ENCODE measurements around the gene COL18A1.
"Not testable (repeated sequence)": the region's sequence is repeated elsewhere in the genome, so short reads cannot be mapped to it uniquely, and the experiment has no call there.

COL18A1 gene

GRCh38 chr21:45433301-45433700, 28.3 kb downstream of the COL18A1 start:
- no peak for TF ChIP-seq CTCF (IDR thresholded peaks at IDR 0.05; ENCODE audit: borderline replicate concordance, control extremely low read depth, extremely low read depth, insufficient read depth, missing control alignments)
- in situ Hi-C loops (cut with MboI; ENCODE audit: low sequenced_read_pairs, unreplicated experiment): loop anchor here (25.0 kb wide), 1 partner anchor 296 kb away; no protein-coding TSS in a partner anchor
- DNase-seq (ENCODE audit: low spot score): no peak

- TF ChIP-seq CTCF (IDR thresholded peaks at IDR 0.05; ENCODE audit: borderline replicate concordance, control extremely low read depth, extremely low read depth, insufficient read depth, missing control alignments): no peak
- DNase-seq (ENCODE audit: low spot score): no peak
- in situ Hi-C loops (cut with MboI; ENCODE audit: low sequenced_read_pairs, unreplicated experiment): loop anchor here (25.0 kb wide), 1 partner anchor 297 kb away; no protein-coding TSS in a partner anchor
Observed at GRCh38 chr21:45433911-45434644, 29.1 kb downstream of the COL18A1 start.

- no peak for DNase-seq (ENCODE audit: low spot score)
- in situ Hi-C loops (cut with MboI; ENCODE audit: low sequenced_read_pairs, unreplicated experiment): loop anchor here (25.0 kb wide), 1 partner anchor 297 kb away; no protein-coding TSS in a partner anchor
- TF ChIP-seq CTCF (IDR thresholded peaks at IDR 0.05; ENCODE audit: borderline replicate concordance, control extremely low read depth, extremely low read depth, insufficient read depth, missing control alignments): no peak
Observed at GRCh38 chr21:45434645-45435217, 29.8 kb downstream of the COL18A1 start.

- DNase-seq (ENCODE audit: low spot score): no peak
- TF ChIP-seq CTCF (IDR thresholded peaks at IDR 0.05; ENCODE audit: borderline replicate concordance, control extremely low read depth, extremely low read depth, insufficient read depth, missing control alignments): no peak
- in situ Hi-C loops (cut with MboI; ENCODE audit: low sequenced_read_pairs, unreplicated experiment): loop anchor here (25.0 kb wide), 1 partner anchor 298 kb away; no protein-coding TSS in a partner anchor
Observed at GRCh38 chr21:45435405-45435981, 30.5 kb downstream of the COL18A1 start.

- TF ChIP-seq CTCF (IDR thresholded peaks at IDR 0.05; ENCODE audit: borderline replicate concordance, control extremely low read depth, extremely low read depth, insufficient read depth, missing control alignments): no peak
- in situ Hi-C loops (cut with MboI; ENCODE audit: low sequenced_read_pairs, unreplicated experiment): loop anchor here (25.0 kb wide), 1 partner anchor 299 kb away; no protein-coding TSS in a partner anchor
- no peak for DNase-seq (ENCODE audit: low spot score)
Observed at GRCh38 chr21:45436351-45437065, 31.5 kb downstream of the COL18A1 start.

- DNase-seq (ENCODE audit: low spot score): not testable (repeated sequence)
- in situ Hi-C loops (cut with MboI; ENCODE audit: low sequenced_read_pairs, unreplicated experiment): loop anchor here (25.0 kb wide), 1 partner anchor 301 kb away; no protein-coding TSS in a partner anchor
Observed at GRCh38 chr21:45437844-45438243, 32.9 kb downstream of the COL18A1 start.
